GM18520 (cell line): Measurements from ENCODE around the gene INMT.

ENCODE experiments used
- ATAC-seq: cut with Tn5 transposase; IDR thresholded peaks from one replicate; pipeline ENCODE4 v1.9.1; 2021; ENCODE audit not compliant: unreplicated experiment

INMT gene

DNA sequence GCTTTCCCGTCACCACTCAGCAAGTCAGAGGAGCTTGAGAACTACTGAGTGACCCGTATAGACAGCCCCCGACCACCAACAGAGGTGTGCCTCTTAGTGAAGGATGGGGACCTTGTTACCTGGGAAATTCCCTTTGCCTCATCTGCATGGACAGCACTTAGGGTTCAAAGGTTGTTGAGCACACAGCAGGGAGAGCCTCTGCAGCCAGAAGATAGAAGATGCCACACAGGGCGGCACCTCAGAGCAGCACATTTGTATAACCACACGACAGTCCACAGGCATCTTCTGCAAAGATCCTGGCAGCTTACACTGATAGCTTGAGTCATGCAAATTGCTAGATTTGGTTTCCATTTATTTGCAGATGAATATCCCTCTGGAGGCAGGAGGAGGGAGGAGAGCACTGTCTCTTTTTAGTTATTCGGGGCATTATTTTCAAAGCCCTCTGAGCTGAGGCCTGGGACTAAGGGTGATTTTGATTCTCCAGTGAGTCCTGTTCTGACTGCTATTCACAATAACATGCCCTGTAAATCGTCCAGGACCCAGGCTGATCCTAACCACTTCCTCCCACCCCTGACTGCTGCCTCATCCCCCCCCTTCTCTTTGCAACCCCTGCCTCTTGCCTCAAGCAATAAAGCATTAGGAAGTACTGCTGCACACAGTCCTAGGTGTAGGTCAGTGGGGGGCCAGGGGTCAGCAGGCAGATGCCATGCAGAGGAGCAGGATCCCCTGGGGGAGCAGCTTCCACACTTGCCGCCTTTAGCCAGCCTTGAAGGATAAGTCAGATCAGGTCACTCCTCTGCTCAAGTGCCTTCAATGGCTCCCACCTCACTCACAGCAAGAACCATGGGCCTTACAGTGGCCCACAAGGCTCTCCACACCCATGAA lies 24.6 kb upstream of the INMT start:
- peak; percentile 49 for ATAC-seq

DNA sequence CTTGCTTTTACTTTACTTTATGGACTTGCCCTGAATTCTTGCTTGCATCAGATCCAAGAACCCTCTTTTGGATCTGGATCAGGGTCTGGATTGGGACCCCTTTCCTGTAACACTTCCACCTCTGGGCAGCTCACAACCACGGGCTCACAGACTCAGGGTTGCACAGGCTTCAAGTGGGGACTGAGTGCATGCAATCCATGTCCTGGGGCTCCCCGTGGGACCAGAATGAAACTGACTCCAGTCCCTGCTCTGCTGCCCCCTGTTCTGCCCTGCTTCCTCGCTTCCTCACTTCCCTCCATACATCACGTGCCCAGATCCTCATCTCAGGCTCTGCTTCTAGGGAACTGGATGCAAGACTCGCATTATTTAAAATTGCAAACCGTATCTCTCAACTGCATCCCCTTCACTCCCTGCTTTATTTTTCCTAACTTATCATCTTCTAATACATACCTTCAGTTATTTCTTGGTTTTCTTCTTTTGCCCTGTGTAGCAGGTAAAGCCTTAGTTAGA lies 23.3 kb upstream of the INMT start:
- no peak for ATAC-seq

DNA sequence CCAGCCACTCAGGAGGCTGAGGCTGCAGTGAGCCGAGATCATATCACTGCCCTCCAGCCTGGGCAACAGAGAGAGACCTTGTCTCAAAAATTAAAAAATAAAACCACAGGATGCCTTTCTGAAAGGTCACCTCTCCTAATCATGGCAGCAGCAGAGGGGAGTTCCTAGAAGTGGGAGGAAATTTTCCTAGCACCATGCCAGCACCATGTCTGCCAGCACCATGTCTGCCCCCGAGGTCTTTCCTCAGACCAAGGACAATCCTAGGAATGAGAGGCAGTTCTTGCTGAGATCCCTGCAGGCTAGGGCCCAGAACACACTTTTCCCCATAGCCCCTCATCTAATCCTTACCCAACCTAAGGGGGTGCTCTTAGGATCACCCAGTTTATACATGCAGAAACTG lies 22.3 kb upstream of the INMT start:
- no peak for ATAC-seq

DNA sequence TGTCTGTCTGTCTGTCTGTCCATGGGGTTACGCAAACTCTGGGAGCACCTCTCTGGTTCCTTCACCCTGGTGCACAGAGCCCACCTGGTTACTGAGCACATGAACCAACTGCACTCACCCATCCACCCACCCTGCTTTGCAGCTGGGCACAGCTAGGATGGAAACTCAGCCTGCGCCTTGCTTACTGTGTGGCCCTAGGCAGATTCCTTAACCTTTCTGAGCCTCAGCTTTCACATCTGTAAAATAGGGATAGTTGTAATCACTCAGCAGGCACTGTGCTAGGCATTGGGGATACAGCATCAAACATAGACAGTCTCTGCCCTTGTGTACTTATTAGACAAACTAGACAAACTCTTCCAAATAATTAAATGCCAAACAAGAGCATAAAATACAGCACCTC lies 21.8 kb upstream of the INMT start:
- ATAC-seq, result no peak

DNA sequence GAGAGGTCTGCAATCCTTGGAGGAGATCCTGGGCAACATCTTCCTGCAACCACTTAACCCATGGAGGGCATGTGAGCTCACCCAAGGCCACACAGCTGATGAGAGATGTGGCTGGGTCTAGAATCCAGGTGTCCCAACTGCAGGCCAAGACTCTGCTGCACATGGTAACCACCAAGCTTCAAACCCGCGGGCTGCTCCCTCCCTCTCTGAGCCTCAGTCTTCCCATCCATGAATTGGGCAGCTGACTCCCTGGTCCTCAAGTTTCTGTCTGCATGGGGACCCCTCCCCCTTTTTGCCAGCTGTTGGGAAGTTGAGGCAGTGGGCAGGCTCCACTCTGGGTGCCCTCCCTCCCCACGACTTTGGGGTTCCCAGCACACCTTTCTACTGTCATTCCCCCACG lies 20.9 kb upstream of the INMT start:
- ATAC-seq, result no peak

DNA sequence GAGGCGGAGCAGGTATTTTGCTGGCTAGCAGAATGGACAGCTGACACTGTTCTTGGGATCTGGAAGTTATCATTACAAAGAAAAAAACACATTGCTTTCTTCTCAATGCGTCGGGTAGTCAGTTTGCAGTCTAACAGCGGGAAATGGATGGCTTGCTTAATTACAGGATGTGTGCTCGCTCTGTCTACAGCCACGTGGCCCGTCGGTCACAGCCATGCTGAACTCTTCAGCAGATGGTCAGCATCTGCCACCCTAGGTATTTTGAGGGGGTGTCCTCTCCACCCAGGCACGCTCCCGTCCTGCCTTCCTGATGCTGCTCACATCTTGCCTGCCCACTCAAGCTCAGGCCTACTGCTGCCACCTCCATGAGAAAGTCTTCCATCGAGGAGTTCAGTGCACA lies 20.4 kb upstream of the INMT start:
- ATAC-seq, result no peak

DNA sequence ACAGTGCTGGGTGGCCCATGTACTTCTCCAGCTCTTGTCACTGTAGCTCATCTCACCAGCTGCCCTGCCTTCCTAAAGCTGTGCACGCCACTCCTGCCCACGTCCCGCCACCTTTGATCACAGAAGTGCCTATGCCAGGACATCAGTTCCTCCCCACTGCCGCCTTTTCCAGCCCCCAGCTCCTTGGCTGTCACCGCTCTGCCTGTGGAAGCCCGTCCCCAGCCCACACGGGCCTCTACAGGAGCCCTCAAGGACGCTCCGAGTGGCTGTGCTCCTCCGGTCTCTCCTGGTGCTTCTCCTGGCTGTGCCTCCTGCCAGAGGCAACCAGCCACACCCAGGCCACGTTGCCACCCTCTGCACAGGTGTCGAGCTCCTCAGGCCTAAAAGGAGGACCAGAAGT lies 19.3 kb upstream of the INMT start:
- ATAC-seq, result no peak

DNA sequence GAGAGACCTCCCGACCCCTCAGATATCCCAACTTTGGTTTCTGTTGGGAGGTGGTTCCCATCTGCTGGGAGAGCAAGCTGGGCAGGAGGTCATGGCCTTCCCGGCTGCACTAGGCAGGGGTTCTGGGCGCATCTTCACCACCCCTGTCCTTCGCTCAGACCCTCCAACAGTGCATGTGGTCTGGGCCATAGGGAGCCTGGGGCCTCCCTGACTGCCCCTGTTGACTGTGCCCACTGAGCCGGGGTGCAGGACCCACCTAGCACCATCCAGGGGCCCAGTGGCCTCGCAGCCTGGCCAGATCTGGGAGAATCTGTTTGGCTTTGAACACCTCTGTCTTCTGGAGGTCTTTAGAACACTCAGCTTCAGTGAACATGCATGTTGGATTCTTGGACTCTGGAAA lies 18.7 kb upstream of the INMT start:
- no peak for ATAC-seq

DNA sequence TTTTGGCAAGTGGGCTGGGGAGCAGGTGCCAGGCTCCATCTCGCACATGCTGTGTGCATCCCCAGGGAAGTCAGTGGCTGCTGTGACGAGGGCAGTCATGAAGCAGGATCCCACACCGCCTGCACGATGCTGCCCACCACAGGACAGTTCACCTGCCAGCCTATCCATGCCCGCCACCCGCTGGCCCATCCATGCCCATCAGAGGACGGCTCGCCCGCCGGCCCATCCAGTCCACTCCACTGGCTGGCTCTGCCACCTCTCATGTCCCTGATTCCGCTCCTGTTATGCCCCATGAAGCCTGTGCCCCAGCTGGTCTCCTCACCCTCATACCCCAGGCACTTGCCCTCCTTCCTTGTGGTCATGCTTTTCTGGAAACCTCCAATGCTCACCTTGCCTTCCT lies 18.2 kb upstream of the INMT start:
- ATAC-seq, result no peak

DNA sequence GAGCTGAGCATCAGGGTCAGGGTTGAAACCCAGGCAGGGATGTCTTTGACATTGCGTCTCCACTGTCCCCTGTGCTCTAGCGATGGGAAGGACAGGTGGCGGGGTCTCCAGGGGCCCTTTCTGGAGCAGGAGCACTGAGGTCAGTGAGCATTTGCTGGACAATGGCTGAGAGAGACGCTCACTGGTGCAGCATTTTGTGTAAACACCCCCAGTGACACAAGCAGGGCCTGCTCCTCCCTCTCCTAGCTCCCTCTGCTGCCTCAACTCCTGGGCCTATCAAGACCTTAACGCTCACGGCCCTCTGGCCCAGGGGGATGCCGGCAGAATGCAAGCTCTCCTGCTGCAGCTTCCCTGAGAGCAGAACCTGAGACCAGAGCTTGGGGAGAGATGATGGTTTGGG lies 17.4 kb upstream of the INMT start:
- ATAC-seq, result no peak

DNA sequence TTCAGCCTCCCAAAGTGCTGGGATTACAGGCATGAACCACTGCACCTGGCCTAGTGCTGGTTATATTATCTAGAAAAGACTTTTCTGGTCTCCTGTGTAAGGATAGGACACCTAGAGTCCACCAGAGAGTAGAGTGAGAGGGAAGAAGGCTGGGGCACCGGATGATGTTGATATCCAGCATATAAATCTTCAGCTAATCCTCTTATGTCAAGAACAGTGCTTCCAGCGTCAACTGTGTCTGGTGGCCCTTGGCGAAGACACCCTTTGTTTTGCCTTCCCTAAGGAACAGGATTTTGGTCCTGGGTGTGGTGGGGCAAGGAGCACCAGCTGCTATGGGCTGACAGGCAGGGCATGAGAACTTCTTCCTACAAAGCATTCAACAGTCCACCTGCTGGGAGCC lies 16.3 kb upstream of the INMT start:
- ATAC-seq, result no peak

DNA sequence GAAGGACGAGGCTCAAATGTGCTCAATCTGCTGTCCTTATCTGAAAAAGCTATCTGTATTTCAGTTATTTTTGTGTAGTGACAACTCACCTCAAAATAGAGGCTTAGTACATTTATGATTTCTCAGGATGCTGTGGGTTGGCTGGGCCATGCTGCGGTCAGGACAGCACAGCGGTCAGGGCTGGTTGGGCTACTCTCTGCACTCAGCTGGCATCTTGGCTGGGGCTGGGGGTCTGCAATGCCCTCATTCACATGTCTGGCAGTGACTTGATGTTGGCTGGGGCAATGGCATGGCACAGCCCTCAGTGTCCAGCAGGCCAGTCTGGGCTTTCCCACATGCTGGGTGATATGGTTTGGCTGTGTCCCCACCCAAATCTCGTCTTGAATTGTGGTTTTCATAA lies 15.6 kb upstream of the INMT start:
- no peak for ATAC-seq

DNA sequence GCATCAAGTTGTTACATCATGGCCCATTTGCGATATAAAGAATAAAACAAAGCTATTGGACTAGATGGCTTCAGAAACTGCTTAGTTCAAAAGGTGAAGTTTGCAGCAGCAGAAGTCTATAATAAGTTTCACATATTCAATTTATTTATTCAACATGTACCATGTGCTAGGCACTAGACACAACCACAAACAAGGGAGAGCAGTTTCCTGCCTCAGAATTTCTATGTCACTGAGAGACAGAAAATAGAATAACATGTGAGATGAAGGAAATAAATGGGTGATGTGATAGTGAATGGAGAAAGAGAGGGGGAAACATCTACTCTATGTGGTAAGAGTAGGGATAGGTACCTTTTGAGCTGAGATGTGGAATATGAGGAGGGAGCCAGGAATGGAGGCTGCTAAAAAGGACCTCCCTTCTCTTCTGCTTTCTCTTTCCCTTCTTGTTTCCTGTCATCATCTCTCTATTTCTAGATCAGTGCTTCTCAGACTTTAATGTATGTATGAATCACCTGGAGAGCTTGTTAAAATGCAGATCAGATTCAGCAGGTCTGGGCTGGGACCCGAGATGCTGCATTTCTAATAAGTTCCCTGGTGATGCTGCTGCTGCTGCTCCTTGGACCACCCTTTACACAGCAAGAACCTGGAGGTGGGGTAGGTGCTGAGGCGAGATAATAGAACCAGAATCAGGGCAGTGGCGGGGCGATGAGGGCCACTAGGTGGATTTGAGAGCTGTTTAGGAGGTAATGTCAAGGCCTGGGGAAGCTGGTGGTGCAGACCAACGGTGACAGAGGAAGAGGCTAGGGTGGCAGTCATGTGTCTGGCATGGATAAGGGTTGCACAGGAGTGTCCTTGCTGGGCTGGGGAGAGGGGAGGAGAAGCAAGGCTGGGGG lies 13.7 kb upstream of the INMT start:
- ATAC-seq, result no peak

DNA sequence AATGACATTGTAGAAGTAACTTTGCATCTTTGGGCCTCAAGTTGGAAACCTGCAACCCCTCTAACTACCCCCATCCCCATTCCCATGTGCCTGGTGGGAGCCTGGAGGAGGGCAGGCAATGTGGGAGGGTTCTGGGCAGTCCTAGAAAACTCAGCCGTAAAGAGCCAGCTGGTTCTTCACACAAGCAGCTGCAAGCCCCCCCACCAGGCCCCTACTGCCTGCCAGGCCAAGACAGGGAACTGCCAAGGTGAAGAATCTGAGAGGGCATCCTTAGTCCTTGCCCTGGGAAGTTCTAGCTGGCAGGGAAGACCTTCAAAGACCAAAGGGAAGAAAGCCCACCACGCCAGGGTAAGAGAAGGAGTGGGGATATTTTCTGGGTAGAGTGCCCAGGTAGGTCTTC lies 12.2 kb upstream of the INMT start:
- ATAC-seq, result no peak

DNA sequence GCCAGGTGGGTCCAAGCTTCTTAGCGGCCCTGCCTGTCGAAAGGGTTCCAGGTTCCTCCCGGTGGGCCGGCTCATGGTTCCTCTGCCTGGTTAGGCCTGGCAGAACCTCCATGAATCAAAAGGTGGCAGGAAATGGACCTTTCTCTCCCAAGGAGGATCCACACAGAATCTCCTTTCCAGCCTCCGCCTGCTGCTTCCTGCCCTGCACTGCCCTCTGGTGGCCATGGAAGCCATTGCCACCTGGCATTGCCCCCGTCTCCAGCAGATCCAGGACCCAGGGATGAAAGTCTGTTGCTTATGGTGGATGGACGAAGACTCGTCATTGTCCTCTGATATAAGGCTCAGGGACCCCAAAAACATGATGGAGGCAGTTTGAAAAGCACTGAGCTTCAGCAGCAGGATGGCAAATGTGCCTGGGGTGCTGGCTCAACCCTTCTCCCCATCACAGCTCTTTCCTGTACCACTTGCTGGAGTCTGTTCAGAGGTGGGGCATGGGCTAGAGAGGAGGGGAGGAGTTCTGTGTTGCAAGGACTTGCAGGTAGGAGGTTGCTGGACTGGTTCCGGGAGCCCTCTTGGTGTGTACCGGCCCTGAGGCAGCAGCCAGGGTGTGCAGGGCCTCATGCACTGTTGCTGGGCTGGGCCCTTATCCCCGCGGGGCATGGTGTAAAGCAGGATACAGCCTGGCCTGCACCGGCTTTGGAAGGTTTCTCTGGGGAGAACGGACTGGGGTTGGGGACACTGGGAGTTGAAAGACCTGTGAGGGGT lies 11.3 kb upstream of the INMT start:
- ATAC-seq, result no peak

DNA sequence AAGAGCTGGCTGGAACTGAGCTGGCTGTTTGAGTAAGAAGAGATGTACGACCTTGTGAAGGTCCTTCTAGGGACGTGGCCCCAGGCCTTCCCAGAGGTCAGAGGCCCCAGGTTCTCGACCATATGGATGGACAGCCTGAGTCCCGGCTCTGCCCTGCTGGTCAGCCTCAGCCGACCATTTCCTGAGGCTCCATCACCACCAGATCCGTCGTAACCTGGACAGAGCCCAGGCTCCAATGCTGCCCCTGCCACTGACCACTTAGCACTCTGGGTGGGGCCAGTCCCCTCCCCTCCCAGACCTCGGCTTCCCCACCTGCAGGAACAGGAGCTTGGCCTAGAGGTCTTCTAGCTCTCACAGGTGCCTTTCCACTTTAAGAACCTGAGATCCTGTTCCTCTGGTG lies 10.6 kb upstream of the INMT start:
- ATAC-seq, result no peak

DNA sequence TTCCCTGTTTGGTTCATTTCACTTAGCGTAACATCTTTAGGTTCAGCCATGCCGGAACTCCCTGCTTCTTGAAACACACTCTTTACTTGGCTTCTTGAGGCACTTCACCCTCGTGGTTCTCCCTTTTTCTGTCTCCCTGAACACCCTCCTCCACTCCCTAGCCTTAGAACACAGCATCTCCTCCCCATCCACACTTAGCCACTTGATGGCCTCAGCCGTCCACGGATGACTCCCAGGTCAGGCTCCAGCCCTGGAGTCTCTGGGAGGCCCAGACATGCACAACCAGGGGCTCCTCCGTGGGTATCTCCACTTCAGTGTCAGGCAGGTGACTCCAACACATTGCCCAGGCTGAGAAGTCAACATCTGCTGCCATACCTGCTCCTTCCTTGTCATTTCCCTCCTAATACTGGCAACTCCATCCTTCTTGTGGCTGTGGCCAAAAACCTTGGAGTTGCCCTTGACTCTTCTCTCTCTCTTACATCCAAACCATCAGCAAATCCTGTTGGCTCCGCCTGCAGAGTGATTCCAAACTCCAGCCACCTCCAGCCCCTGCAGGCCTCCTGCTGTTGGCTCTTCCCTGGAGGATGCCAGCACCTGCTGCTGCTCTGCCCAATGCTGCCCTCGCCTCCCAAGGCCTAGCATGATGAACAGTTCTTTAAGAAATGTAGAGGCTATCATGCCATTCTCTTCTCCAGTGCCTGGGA lies 8.4 kb upstream of the INMT start:
- no peak for ATAC-seq

DNA sequence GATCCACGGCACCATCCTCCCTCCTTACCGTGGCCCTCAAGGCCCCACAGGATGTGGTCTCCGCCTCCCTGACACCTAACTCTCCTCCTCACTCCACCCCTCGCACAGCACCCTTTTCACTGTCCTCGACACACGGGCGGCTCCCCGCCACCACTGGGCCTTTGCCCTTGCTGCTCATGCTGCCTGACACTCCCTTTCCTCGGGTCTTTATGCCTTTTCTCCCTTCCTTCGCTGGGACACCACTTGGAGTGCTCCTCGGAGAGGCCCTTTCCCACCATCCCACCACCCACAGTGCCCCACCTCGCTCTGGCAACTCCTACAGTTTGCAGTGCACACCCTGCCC lies 7.9 kb upstream of the INMT start:
- no peak for ATAC-seq

DNA sequence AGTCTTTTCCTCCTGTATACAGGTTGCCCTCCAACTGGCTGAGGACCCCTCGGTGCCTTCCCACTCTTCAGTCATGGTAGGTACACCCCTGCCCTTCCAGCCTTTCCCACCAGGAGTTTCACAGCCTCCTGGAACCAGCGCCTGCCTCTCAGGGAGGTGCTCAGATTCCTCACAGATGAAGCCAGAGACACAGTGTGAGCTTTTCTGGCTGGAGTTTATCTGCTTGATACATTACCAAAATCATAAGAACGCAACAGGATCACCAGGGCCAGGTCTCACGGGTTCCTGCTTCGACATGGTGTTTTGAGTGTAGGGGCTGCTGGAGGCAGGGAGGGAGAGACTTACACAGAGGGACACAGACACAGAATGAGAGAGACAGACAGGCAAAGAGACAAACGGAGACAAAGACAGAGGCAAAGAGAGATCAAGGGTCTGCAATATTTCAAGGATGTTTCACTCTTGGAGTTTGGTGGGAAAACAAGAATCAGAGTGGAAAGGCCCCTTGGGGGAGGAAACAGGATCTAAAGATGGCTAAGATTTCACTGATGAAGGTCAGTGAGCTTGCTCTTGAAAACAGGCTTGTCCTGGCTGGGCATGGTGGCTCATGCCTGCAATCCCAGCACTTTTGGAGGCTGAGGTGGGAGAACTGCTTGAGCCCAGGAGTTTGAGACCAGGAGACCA lies 6.5 kb upstream of the INMT start:
- no peak for ATAC-seq

DNA sequence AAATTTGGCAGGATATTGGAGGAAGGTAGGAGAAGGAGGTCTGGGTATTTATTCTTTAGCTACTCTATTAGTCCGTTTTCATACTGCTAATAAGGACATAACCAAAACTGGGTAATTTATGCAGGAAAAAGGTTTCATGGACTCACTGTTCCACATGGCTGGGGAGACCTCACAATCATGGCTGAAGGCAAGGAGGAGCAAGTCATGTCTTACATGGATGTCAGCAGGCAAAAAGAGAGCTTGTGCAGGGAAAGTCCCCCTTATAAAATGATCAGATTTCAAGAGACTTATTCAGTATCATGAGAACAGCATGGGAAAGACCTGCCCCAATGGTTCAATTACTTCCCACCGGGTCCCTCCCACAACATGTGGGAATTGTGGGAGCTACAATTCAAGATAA lies 1.9 kb upstream of the INMT start:
- no peak for ATAC-seq
